ENCODE data around the gene AK5.

Gene AK5

DNA sequence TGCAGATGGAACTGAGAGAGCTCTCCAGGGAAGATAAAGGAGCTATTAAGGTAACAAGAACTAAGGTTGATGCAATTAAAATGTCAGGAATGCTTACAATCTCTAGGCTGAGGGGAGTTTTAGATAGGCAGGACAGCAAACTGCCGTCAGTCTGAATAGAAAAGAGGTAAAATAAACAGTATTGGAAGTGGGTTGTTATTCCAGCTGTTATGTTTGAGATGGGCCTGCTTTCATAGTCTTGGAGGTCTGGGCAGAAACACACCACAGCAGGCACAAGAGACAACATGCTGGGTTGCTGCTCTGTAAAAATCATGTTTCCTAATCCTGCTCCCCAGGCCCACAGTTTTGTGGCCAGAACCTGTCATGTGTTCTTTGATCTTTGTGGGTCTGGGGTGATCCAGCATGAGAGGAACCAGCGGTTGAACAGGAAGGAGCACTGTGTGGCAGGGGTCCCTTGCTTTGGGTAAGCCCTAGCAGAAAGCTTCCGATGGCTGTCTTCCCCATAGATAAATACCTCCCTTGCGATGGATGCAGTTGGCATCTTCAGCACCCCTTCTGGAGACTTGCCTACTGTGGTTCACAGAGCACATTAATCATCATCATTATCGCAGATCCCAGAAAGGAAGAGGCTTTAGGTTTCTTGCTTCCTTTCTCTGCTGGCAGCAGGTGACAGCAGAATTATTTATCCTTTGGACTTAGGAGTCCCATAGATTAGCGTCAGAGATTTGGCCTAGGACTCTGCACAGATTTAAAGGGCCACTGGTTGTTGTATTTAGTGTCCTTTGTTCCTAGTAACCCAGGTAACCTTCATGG lies 97.1 kb downstream of the AK5 start:
- peak; percentile 64 for ATAC-seq
- TF ChIP-seq ZFP3 (CRISPR knock-in tag; IDR thresholded peaks at IDR 0.05) = 0 out of 2 replicates have a peak, but pooled peaks have one; percentile 19
- TF ChIP-seq, protein P1, sequence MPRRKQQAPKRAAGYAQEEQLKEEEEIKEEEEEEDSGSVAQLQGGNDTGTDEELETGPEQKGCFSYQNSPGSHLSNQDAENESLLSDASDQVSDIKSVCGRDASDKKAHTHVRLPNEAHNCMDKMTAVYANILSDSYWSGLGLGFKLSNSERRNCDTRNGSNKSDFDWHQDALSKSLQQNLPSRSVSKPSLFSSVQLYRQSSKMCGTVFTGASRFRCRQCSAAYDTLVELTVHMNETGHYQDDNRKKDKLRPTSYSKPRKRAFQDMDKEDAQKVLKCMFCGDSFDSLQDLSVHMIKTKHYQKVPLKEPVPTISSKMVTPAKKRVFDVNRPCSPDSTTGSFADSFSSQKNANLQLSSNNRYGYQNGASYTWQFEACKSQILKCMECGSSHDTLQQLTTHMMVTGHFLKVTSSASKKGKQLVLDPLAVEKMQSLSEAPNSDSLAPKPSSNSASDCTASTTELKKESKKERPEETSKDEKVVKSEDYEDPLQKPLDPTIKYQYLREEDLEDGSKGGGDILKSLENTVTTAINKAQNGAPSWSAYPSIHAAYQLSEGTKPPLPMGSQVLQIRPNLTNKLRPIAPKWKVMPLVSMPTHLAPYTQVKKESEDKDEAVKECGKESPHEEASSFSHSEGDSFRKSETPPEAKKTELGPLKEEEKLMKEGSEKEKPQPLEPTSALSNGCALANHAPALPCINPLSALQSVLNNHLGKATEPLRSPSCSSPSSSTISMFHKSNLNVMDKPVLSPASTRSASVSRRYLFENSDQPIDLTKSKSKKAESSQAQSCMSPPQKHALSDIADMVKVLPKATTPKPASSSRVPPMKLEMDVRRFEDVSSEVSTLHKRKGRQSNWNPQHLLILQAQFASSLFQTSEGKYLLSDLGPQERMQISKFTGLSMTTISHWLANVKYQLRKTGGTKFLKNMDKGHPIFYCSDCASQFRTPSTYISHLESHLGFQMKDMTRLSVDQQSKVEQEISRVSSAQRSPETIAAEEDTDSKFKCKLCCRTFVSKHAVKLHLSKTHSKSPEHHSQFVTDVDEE (CRISPR knock-in tag; IDR thresholded peaks at IDR 0.05) = peak; percentile 72
- TF ChIP-seq PPARA (CRISPR knock-in tag; IDR thresholded peaks at IDR 0.05; ENCODE audit: borderline replicate concordance) = no peak
- 0 out of 2 replicates have a peak, but pooled peaks have one; percentile 23 for TF ChIP-seq ESRRG (CRISPR knock-in tag; IDR thresholded peaks at IDR 0.05)
- TF ChIP-seq, protein P2, sequence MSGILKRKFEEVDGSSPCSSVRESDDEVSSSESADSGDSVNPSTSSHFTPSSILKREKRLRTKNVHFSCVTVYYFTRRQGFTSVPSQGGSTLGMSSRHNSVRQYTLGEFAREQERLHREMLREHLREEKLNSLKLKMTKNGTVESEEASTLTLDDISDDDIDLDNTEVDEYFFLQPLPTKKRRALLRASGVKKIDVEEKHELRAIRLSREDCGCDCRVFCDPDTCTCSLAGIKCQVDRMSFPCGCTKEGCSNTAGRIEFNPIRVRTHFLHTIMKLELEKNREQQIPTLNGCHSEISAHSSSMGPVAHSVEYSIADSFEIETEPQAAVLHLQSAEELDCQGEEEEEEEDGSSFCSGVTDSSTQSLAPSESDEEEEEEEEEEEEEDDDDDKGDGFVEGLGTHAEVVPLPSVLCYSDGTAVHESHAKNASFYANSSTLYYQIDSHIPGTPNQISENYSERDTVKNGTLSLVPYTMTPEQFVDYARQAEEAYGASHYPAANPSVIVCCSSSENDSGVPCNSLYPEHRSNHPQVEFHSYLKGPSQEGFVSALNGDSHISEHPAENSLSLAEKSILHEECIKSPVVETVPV (CRISPR knock-in tag; IDR thresholded peaks at IDR 0.05) = no peak
- TF ChIP-seq ISL1 (CRISPR knock-in tag; IDR thresholded peaks at IDR 0.05) = peak; percentile 85

DNA sequence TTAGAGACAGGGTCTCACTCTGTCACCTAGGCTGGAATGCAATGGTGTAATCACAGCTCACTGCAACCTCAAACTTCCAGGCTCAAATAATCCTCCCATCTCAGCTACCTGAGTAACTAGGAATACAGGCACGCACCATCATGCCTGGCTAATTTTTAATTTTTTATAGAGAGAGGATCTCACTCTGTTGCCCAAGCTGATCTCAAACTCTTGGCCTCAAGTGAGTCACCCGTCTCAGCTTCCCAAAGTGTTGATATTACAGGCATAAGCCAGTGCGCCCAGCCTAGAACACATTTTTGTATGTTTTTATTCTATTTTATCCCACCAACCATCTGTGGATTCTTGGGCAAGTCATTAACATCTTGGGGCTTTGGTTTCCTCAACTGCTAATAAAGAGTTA lies 100.5 kb downstream of the AK5 start:
- TF ChIP-seq RARB (CRISPR knock-in tag; IDR thresholded peaks at IDR 0.05) (no peak), TCF4 (CRISPR knock-in tag; IDR thresholded peaks at IDR 0.05; ENCODE audit: borderline replicate concordance) (no peak), ISL1 (CRISPR knock-in tag; IDR thresholded peaks at IDR 0.05) (no peak), ZFP30 (CRISPR knock-in tag; IDR thresholded peaks at IDR 0.05) (no peak), TOX (CRISPR knock-in tag; IDR thresholded peaks at IDR 0.05; ENCODE audit: borderline replicate concordance) (no peak)
- ATAC-seq = no peak

DNA sequence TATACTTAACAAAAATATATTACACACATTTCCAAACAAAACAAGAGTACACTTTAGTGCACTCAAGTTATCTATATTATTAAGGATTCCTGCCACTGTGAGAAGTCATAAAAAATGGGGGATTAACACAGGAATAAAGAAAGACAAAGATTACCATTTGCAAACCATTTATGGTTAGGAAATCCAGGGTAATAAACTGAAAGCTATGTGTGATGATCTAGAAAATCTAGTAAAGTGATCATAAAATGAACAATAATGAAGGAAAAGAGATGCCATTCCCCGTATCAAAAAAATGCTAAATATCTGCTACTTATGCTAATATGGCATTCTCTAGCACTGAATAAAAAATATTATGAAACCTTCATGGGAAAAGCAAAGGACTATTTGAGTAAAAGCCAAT lies 101.4 kb downstream of the AK5 start:
- ATAC-seq = no peak

More for the DNA sequence above, 101.4 kb downstream of the AK5 start:
- no peak for TF ChIP-seq OSR1 (CRISPR knock-in tag; IDR thresholded peaks at IDR 0.05)
- no peak for TF ChIP-seq ZNF8 (CRISPR knock-in tag; IDR thresholded peaks at IDR 0.05)
- no peak for TF ChIP-seq TOX (CRISPR knock-in tag; IDR thresholded peaks at IDR 0.05; ENCODE audit: borderline replicate concordance)
- no peak for TF ChIP-seq PPARA (CRISPR knock-in tag; IDR thresholded peaks at IDR 0.05; ENCODE audit: borderline replicate concordance)
- TF ChIP-seq, protein P2 (CRISPR knock-in tag; IDR thresholded peaks at IDR 0.05) = no peak
- TF ChIP-seq BACH2 (CRISPR knock-in tag; IDR thresholded peaks at IDR 0.05; ENCODE audit: borderline replicate concordance) = no peak
- no peak for TF ChIP-seq ZNF565 (CRISPR knock-in tag; conservative IDR thresholded peaks at IDR 0.05; ENCODE audit: low read depth)
- TF ChIP-seq ZC3H10 (CRISPR knock-in tag; IDR thresholded peaks at IDR 0.05) = no peak
- TF ChIP-seq, protein P3, sequence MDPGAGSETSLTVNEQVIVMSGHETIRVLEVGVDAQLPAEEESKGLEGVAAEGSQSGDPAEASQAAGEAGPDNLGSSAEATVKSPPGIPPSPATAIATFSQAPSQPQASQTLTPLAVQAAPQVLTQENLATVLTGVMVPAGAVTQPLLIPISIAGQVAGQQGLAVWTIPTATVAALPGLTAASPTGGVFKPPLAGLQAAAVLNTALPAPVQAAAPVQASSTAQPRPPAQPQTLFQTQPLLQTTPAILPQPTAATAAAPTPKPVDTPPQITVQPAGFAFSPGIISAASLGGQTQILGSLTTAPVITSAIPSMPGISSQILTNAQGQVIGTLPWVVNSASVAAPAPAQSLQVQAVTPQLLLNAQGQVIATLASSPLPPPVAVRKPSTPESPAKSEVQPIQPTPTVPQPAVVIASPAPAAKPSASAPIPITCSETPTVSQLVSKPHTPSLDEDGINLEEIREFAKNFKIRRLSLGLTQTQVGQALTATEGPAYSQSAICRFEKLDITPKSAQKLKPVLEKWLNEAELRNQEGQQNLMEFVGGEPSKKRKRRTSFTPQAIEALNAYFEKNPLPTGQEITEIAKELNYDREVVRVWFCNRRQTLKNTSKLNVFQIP (CRISPR knock-in tag; IDR thresholded peaks at IDR 0.05; ENCODE audit: borderline replicate concordance, low read depth) = no peak
- TF ChIP-seq SNAI2 (CRISPR knock-in tag; IDR thresholded peaks at IDR 0.05) = no peak
- TF ChIP-seq, protein P1 (CRISPR knock-in tag; IDR thresholded peaks at IDR 0.05) = no peak

Data from SK-N-SH treated with all-trans-retinoic acid at 6 μM for 48 hours (cell line).